ENCODE measurements around the gene CTCF. TPM values are rescaled to one million over a fixed set of nuclear protein-coding genes. Genes with fewer than 3 reads are reported as not detected.

Gene CTCF
- total and polyA plus RNA-seq, 2 donors (not counting 3 experiments of a cell fraction or from before 2014, with no cell fraction given) = 20.7 to 40.0 TPM

GRCh38 chr16:67593701-67594100 is 31.4 kb downstream of the CTCF start:
- intact Hi-C loops (cut with micrococcal nuclease) (no loop called here), dilution Hi-C loops (cut with MboI; ENCODE audit: extremely low pct_ligation_motif_present, low sequenced_read_pairs) (no loop called here)
- Histone ChIP-seq H3K4me3 (replicated peaks in 1 of 3; ENCODE audit: insufficient read depth in 1 of 3, low read depth in 1 of 3, low read length in 3 of 3) (no peak overlapping the region), H4K20me1 (replicated peaks; ENCODE audit: control insufficient read depth, extremely low read depth, insufficient read depth, low read length) (no peaks in the 10 kb centered on the region), H3K27me3 (ENCODE audit: control insufficient read depth in 2 of 2, insufficient read depth in 2 of 2, low read length in 2 of 2) (no peaks in the 10 kb centered on the region), H2AFZ (ENCODE audit: low read depth, low read length) (no peak overlapping the region), H3K9ac (replicated peaks; ENCODE audit: extremely low read depth, insufficient read depth, low read length) (no peak overlapping the region), H3K9me1 (replicated peaks; ENCODE audit: control insufficient read depth, extremely low read depth, insufficient read depth, low read length) (no peaks in the 10 kb centered on the region), H3K27ac (ENCODE audit: insufficient read depth, low read depth, low read length) (no peak overlapping the region), H3K79me2 (ENCODE audit: control insufficient read depth, insufficient read depth, low read length) (peaks cover 61% of the 10 kb centered on the region), H3K4me1 (ENCODE audit: control insufficient read depth, extremely low read depth, insufficient read depth, low read length) (peaks cover 7% of the 10 kb centered on the region), H3K4me2 (ENCODE audit: insufficient read depth, low read length) (no peak overlapping the region), H3K36me3 (ENCODE audit: control insufficient read depth in 2 of 2, extremely low read depth in 1 of 2, insufficient read depth in 2 of 2, low read length in 2 of 2) (no peaks in the 10 kb centered on the region), H3K9me3 (replicated peaks; ENCODE audit: control insufficient read depth, insufficient read depth, low read length) (no peaks in the 10 kb centered on the region)
- TF ChIP-seq FOS (IDR thresholded peaks at IDR 0.05; ENCODE audit: borderline replicate concordance, insufficient read depth, low read length) (no peak), MYC (IDR thresholded peaks at IDR 0.05; ENCODE audit: low read depth, low read length) (no peak)
- ChIA-PET CTCF (interaction anchor here (0.7 to 2.0 kb wide), 6 partner anchors 8 to 47 kb away, joined by 3 to 8 read pairs (median 4); partner anchors contain the start of gene CTCF), POLR2A (no interaction called here)
- DNase-seq (ENCODE audit: low read depth, low spot score) = no peak
- no TSS peak for BruUV-seq (replicated peaks)
- FAIRE-seq = no peak

DNA sequence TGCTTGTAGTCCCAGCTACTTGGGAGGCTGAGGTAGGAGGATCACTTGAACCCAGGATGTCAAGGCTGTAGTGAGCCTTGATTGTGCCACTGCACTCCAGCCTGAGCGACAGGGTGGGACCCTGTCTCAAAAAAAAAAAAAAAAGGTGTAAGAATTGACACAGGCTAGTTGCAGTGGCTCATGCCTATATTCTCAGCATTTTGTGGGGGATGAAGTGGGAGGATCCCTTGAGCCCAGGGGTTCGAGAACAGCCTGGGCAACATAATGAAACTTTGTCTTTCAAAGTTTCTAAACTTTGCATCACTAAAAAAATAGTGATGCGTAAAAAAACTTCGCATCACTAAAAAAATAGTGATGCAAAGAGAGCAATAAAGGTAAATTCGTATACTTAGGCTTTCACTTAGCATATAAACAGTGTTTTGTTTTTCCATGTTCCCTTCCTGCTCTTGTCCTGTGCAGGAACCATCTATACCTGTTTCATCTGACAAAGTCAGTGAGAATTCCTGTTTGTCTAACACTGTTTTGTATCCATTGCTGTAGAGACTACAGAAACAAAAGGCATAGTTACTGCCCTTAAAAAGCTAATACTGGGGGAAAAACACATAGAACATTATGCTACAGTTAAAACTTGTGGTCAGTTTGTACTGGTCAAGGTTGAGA is 32.1 kb downstream of the CTCF start:
- Histone ChIP-seq H4K20me1 (replicated peaks; ENCODE audit: control insufficient read depth, extremely low read depth, insufficient read depth, low read length) (no peaks in the 10 kb centered on the region), H3K4me1 (ENCODE audit: control insufficient read depth, extremely low read depth, insufficient read depth, low read length) (peaks cover 7% of the 10 kb centered on the region), H3K27ac (ENCODE audit: insufficient read depth, low read depth, low read length) (no peak overlapping the region), H3K27me3 (ENCODE audit: control insufficient read depth in 2 of 2, insufficient read depth in 2 of 2, low read length in 2 of 2) (no peaks in the 10 kb centered on the region), H3K4me2 (ENCODE audit: insufficient read depth, low read length) (no peak overlapping the region), H3K79me2 (ENCODE audit: control insufficient read depth, insufficient read depth, low read length) (peaks cover 63% of the 10 kb centered on the region), H3K36me3 (ENCODE audit: control insufficient read depth in 2 of 2, extremely low read depth in 1 of 2, insufficient read depth in 2 of 2, low read length in 2 of 2) (no peaks in the 10 kb centered on the region), H3K9me1 (replicated peaks; ENCODE audit: control insufficient read depth, extremely low read depth, insufficient read depth, low read length) (no peaks in the 10 kb centered on the region), H3K4me3 (replicated peaks in 1 of 3; ENCODE audit: insufficient read depth in 1 of 3, low read depth in 1 of 3, low read length in 3 of 3) (no peak overlapping the region), H2AFZ (ENCODE audit: low read depth, low read length) (no peak overlapping the region), H3K9ac (replicated peaks; ENCODE audit: extremely low read depth, insufficient read depth, low read length) (no peak overlapping the region), H3K9me3 (replicated peaks; ENCODE audit: control insufficient read depth, insufficient read depth, low read length) (no peaks in the 10 kb centered on the region)
- CTCF ChIA-PET = interaction anchor here (0.7 to 2.0 kb wide), 3 partner anchors 19 to 39 kb away, joined by 3 to 8 read pairs (median 3); partner anchors contain the start of gene CTCF
- intact Hi-C loops (cut with micrococcal nuclease) (no loop called here), dilution Hi-C loops (cut with MboI; ENCODE audit: extremely low pct_ligation_motif_present, low sequenced_read_pairs) (no loop called here)
- POLR2A ChIA-PET = no interaction called here
- FAIRE-seq (no peak), DNase-seq (ENCODE audit: low read depth, low spot score) (no peak)
- BruUV-seq (replicated peaks) = no TSS peak
- TF ChIP-seq, protein P1, sequence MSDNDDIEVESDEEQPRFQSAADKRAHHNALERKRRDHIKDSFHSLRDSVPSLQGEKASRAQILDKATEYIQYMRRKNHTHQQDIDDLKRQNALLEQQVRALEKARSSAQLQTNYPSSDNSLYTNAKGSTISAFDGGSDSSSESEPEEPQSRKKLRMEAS (IDR thresholded peaks at IDR 0.05; ENCODE audit: insufficient read depth, insufficient read length) = no peak
- TF ChIP-seq JUN (IDR thresholded peaks at IDR 0.05; ENCODE audit: borderline replicate concordance, insufficient read depth, insufficient read length, low read depth) (no peak), GATA2 (IDR thresholded peaks at IDR 0.05; ENCODE audit: insufficient read depth, insufficient read length, low read depth, low read length) (no peak), FOS (IDR thresholded peaks at IDR 0.05; ENCODE audit: borderline replicate concordance, insufficient read depth, low read length) (no peak), EZH2 (IDR thresholded peaks at IDR 0.05; ENCODE audit: borderline replicate concordance, low read depth, low read length, severe bottlenecking) (no peak), CTCF (IDR thresholded peaks at IDR 0.05; ENCODE audit: extremely low read depth in 1 of 2, insufficient read depth in 1 of 2, low read depth in 1 of 2, low read length in 2 of 2) (no peak)

All from endothelial cell of umbilical vein (primary cell).